ENCODE results near the gene GGCX.

DNA sequence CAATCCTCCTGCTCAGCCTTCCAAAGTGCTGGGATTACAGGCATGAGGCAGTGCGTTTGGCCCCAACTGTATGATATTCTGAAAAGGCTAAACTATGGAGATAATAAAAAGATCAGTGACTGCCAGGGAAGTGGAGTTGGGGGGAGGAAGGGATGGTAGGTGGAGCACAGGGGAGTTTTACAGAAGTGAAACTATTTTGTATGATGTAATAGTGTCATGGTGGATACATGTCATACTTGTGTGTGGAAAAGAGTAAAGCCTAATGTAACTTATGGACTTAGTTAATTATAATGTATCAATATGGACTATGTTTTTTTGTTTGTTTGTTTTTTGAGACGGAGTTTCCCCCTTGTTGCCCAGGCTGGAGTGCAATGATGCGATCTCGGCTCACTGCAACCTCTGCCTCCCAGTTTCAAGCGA is 2.9 kb upstream of the GGCX start:
- no peak for TF ChIP-seq CTCF (conservative IDR thresholded peaks at IDR 0.05; ENCODE audit: low read depth, low read length)
- TF ChIP-seq EZH2 (IDR thresholded peaks at IDR 0.05; ENCODE audit: borderline replicate concordance, low read depth, low read length, poor library complexity, severe bottlenecking), result no peak
